Measurements from ENCODE around the gene PPP2R1A.

The PPP2R1A gene

GRCh38 chr19:52189735-52190486 lies at the start of gene PPP2R1A:
Gene PPP2R1A, plus strand, starts transcription at chr19:52190052. Its CDS starts 45 bp downstream, at chr19:52190097.
- in situ Hi-C loops (cut with MboI; ENCODE audit: low pct_unique_long_range_greater_than_20kb, low sequenced_read_pairs, unreplicated experiment), result no loop called here
- no peak for TF ChIP-seq CTCF (IDR thresholded peaks at IDR 0.05; ENCODE audit: extremely low read depth, insufficient read depth, missing control alignments)
- peak; percentile 94 for DNase-seq (ENCODE audit: low spot score)

DNA sequence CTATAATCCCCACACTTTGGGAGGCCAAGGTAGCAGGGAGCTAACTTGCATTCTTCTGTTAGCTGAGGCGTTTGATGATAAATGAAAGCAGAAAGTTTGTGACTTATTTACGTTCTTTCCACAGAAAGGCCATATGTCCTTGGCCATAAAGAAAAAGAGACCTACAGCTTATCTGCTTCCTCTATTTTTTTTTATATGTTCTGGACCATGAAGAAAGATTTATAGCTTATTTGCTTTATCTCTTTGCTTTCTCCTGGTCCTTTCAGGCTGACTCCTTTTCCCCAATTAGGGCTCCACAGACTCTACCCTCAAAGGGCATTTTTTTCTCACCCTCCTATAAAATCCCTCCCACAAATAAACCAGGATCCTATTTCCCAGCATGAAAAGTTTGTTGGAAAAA lies 48.6 kb upstream of the PPP2R1A start:
- no peak for DNase-seq (ENCODE audit: low spot score)
- no peak for TF ChIP-seq CTCF (IDR thresholded peaks at IDR 0.05; ENCODE audit: extremely low read depth, insufficient read depth, missing control alignments)
- in situ Hi-C loops (cut with MboI; ENCODE audit: low pct_unique_long_range_greater_than_20kb, low sequenced_read_pairs, unreplicated experiment), result no loop called here

GRCh38 chr19:52142001-52142595 lies 47.8 kb upstream of the PPP2R1A start:
- TF ChIP-seq CTCF (IDR thresholded peaks at IDR 0.05; ENCODE audit: extremely low read depth, insufficient read depth, missing control alignments), result no peak
- DNase-seq (ENCODE audit: low spot score), result no peak
- in situ Hi-C loops (cut with MboI; ENCODE audit: low pct_unique_long_range_greater_than_20kb, low sequenced_read_pairs, unreplicated experiment), result no loop called here

- no peak for TF ChIP-seq CTCF (IDR thresholded peaks at IDR 0.05; ENCODE audit: extremely low read depth, insufficient read depth, missing control alignments)
- in situ Hi-C loops (cut with MboI; ENCODE audit: low pct_unique_long_range_greater_than_20kb, low sequenced_read_pairs, unreplicated experiment), result no loop called here
- no peak for DNase-seq (ENCODE audit: low spot score)
Observed at GRCh38 chr19:52148256-52148655, 41.6 kb upstream of the PPP2R1A start.

DNA sequence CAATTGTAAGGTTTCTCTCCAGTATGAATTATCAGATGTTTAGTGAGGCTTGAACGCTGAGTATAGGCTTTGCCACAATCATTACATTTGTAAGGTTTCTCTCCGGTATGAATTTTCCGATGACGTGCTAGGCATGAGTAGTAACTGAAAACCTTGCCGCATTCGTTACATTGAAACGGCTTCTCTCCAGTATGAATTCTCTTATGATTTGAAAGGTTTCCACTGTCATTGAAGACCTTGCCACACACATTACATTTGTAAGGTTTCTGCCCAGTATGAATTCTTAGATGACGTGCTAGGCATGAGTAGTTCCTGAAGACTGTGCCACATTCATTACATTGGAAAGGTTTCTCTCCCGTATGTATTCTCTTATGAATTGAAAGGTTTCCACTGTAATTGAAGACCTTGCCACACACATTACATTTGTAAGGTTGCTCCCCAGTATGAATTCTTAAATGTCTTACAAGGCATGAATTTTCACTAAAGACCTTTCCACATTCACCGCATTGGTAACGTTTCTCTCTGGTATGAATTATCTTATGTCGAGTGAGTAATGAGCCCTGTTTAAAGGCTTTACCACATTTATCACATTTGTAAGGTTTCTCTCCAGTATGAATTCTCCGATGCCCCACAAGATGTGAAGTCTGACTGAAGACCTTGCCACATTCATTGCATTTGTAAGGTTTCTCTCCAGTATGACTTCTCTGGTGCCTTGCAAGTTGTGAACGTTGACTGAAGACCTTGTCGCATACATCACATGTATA lies 34.1 kb upstream of the PPP2R1A start:
- DNase-seq (ENCODE audit: low spot score), result no peak
- in situ Hi-C loops (cut with MboI; ENCODE audit: low pct_unique_long_range_greater_than_20kb, low sequenced_read_pairs, unreplicated experiment), result no loop called here
- no peak for TF ChIP-seq CTCF (IDR thresholded peaks at IDR 0.05; ENCODE audit: extremely low read depth, insufficient read depth, missing control alignments)

DNA sequence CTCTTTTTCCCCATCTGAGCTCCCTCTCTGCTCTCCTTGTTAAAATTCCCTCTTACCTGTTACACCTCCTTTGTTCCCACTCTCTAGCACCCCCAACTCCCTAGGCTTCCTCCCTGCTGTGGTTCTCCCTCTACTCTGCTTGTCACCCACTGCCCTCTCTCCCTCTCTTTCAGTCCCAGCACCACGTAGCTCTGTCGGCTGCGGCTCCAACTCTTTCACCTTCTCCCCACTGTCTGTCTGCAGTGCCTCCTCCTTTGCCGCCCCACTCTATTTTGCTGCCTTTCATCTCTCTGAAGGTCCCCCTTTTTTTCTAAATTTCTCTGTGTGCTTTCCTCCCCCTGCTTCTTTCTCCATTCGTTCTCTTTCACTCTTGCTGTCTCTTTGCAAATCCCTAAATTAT lies 19.5 kb upstream of the PPP2R1A start:
- no peak for DNase-seq (ENCODE audit: low spot score)
- in situ Hi-C loops (cut with MboI; ENCODE audit: low pct_unique_long_range_greater_than_20kb, low sequenced_read_pairs, unreplicated experiment), result no loop called here
- TF ChIP-seq CTCF (IDR thresholded peaks at IDR 0.05; ENCODE audit: extremely low read depth, insufficient read depth, missing control alignments), result no peak

Measured in GM13977 (cell line).